HG03066 (cell line): Measurements from ENCODE around the gene COPZ1.

ENCODE experiments used
- ATAC-seq: cut with Tn5 transposase; IDR thresholded peaks from one replicate; pipeline ENCODE4 v1.9.1; 2021; ENCODE audit warnings: low read depth; ENCODE audit not compliant: unreplicated experiment

Gene COPZ1

GRCh38 chr12:54390668-54391551 lies 66.0 kb downstream of the COPZ1 start:
- ATAC-seq, result no peak

GRCh38 chr12:54392485-54393206 lies 67.7 kb downstream of the COPZ1 start:
- no peak for ATAC-seq

- no peak for ATAC-seq
These were observed 68.3 kb downstream of the COPZ1 start for GRCh38 chr12:54393207-54393609.

GRCh38 chr12:54393743-54394142 lies 68.8 kb downstream of the COPZ1 start:
- ATAC-seq, result no peak

- no peak for ATAC-seq
These were observed 69.4 kb downstream of the COPZ1 start for GRCh38 chr12:54394281-54394719.

- no peak for ATAC-seq
These were observed 70.1 kb downstream of the COPZ1 start for GRCh38 chr12:54394986-54395385.

GRCh38 chr12:54395545-54395944 lies 70.6 kb downstream of the COPZ1 start:
- no peak for ATAC-seq

GRCh38 chr12:54397157-54397556 lies 72.2 kb downstream of the COPZ1 start:
- no peak for ATAC-seq

GRCh38 chr12:54398218-54398617 lies 73.3 kb downstream of the COPZ1 start:
- no peak for ATAC-seq

GRCh38 chr12:54398995-54399793 lies 74.3 kb downstream of the COPZ1 start:
- ATAC-seq, result no peak

GRCh38 chr12:54401119-54401518 lies 76.2 kb downstream of the COPZ1 start:
- ATAC-seq, result no peak
